ENCODE results near the gene EPB41L3. TPM values are rescaled to one million over a fixed set of nuclear protein-coding genes. Genes with fewer than 3 reads are reported as not detected.
"Not testable (repeated sequence)": the region's sequence is repeated elsewhere in the genome, so short reads cannot be mapped to it uniquely, and the experiment has no call there.

EPB41L3 gene
- total RNA-seq, 4 donors from 2014 or later: 97.3 to 403 (median 134) TPM

DNA sequence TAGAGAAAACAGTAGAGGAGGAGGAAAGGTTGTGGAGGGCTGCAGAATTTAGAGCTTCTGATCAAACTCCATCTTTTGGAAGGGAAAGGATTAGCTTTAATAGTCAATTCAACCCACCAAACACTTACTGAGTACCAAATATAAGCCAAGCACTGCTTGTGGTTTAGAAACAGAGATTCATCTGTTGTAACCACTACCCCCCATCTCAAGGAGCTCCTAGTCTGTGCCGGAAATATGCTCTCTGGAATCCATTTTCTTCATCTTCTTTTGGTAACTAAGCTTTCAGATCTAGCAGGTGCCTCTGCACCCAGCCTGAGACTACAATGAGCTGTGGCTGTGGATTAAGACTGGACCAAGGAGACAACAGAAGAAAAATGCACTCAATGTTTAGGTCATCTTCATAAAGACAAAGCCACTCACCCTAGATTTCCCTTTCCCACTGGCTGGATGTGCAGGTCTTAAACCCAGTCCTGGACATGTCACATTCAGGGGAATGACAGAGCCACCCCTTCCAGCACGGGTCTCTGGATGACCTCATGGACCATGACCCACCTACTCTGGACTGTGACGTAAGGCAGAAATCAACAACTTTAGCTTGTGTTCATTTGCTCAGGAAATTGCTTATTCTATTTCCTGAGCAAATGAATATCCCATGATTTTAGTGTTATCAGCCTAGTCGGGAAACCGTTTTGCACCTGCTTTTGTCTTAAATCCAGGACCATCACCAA is 52.9 kb downstream of the EPB41L3 start:
- Histone ChIP-seq H3K9me3 (no peaks in the 10 kb centered on the region), H3K36me3 (peaks cover 0 to 5% (median 0%) of the 10 kb centered on the region in 4 donors), H3K4me3 (no peak overlapping the region), H3K27me3 (no peaks in the 10 kb centered on the region), H3K4me1 (no peaks in the 10 kb centered on the region), H3K27ac (no peak overlapping the region)
- in situ Hi-C loops (cut with MboI; ENCODE audit: low pct_ligation_motif_present in 1 of 4, low pct_unique_long_range_greater_than_20kb in 1 of 4, low sequenced_read_pairs in 3 of 4) (no loop called here), intact Hi-C loops (cut with DNase I; ENCODE audit: low total_unique reads) (no loop called here)
- no peak for TF ChIP-seq POLR2AphosphoS5 (IDR thresholded peaks at IDR 0.05)
- TF ChIP-seq CTCF (IDR thresholded peaks at IDR 0.05): no peak
- no peak for TF ChIP-seq POLR2A (IDR thresholded peaks at IDR 0.05)
- no peak for TF ChIP-seq EP300 (IDR thresholded peaks at IDR 0.05; ENCODE audit: low read depth)
- 78 to 86% methylated on average over 4 to 5 of the region's 5 CpGs for WGBS, 2 donors (ENCODE audit: low coverage in 1 of 2)
- no peak for DNase-seq

DNA sequence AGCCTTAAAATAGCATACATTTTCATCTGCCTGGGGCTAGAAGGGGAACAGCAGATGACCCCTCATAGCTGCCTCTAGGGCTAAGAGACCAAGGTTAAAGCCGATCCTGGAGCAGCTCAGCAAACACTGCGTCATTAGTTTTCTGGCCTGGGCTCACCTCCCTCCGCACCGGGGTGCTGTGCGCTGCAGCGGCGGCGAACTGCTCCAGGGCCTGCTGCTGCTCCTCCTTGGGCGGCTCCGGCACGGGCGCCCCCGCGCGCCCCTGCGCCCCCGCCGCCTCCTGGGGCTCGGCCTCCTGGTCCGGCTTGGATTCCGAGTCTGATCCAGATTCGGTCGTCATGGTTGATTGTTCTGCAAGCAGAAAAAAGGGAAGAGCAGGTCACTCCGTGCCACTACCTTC is 55.0 kb downstream of the EPB41L3 start:
- Histone ChIP-seq H3K36me3 (peaks cover 0 to 5% (median 0%) of the 10 kb centered on the region in 4 donors), H3K4me1 (no peaks in the 10 kb centered on the region), H3K9me3 (no peaks in the 10 kb centered on the region), H3K27ac (peak overlapping the region in 3 of 4 donors; percentile 43 to 59 (median 51)), H3K27me3 (no peaks in the 10 kb centered on the region), H3K4me3 (no peak overlapping the region)
- TF ChIP-seq POLR2AphosphoS5 (IDR thresholded peaks at IDR 0.05) (no peak), EP300 (IDR thresholded peaks at IDR 0.05; ENCODE audit: low read depth) (no peak), POLR2A (IDR thresholded peaks at IDR 0.05) (no peak), CTCF (IDR thresholded peaks at IDR 0.05) (no peak)
- DNase-seq: no peak
- intact Hi-C loops (cut with DNase I; ENCODE audit: low total_unique reads) (no loop called here), in situ Hi-C loops (cut with MboI; ENCODE audit: low pct_ligation_motif_present in 1 of 4, low pct_unique_long_range_greater_than_20kb in 1 of 4, low sequenced_read_pairs in 3 of 4) (no loop called here)
- 91% methylated on average over 24 of the region's 24 CpGs; no CpG with 5 or more reads in 1 of the 2 donors for WGBS, 2 donors (ENCODE audit: low coverage in 1 of 2)

DNA sequence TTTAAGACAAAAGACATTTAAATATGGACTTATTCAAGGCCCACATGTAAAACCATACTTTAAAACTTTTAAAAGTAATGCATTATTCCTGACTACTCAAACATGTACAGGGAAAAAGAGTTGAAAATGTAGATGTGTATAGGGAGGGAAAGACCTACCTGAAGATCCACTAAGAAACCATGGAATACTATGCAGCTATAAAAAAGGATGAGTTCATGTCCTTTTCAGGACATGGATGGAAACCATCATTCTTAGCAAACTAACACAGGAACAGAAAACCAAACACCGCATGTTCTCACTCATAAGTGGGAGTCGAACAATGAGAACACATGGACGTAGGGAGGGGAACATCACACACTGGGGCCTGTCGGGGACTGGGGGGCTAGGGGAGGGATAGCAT is 55.8 kb downstream of the EPB41L3 start:
- intact Hi-C loops (cut with DNase I; ENCODE audit: low total_unique reads); in situ Hi-C loops (cut with MboI; ENCODE audit: low pct_ligation_motif_present in 1 of 4, low pct_unique_long_range_greater_than_20kb in 1 of 4, low sequenced_read_pairs in 3 of 4); H3K27me3 ChIP-seq; H3K4me1 ChIP-seq; H3K4me3 ChIP-seq; H3K36me3 ChIP-seq; DNase-seq; H3K9me3 ChIP-seq: not testable (repeated sequence)
- WGBS, 2 donors (ENCODE audit: low coverage in 1 of 2): 90 to 100% methylated on average over 2 to 4 of the region's 4 CpGs
- peak overlapping the region in 3 of 4 donors; percentile 43 to 59 (median 51) for H3K27ac ChIP-seq

DNA sequence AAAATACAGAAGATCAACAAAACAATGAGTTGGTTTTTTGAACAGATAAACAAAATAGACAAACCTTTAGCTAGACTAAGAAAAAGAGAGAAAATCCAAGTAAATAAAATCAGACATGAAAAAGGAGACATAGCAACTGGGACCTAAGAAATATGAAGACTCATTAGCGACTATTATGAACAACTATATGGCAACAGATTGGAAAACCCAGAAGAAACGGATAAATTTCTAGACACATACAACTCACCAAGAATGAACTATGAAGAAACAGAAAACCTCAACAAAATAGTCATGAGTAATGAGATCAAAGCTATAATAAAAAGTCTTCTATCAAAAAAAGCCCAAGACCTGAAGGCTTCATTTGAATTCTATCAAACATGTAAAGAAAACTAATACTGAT is 59.3 kb downstream of the EPB41L3 start:
- Histone ChIP-seq H3K27ac (peak overlapping the region in 2 of 4 donors; percentile 13 to 66), H3K4me3 (no peak overlapping the region), H3K27me3 (no peaks in the 10 kb centered on the region), H3K36me3 (peaks cover 0 to 5% (median 0%) of the 10 kb centered on the region in 4 donors), H3K4me1 (peaks cover 0 to 3% (median 0%) of the 10 kb centered on the region in 4 donors), H3K9me3 (no peaks in the 10 kb centered on the region)
- intact Hi-C loops (cut with DNase I; ENCODE audit: low total_unique reads): no loop called here
- TF ChIP-seq POLR2AphosphoS5 (IDR thresholded peaks at IDR 0.05) (no peak), POLR2A (IDR thresholded peaks at IDR 0.05) (no peak), EP300 (IDR thresholded peaks at IDR 0.05; ENCODE audit: low read depth) (no peak), CTCF (IDR thresholded peaks at IDR 0.05) (no peak)
- DNase-seq: no peak
- 89 to 100% methylated on average over 2 of the region's 2 CpGs for WGBS, 2 donors (ENCODE audit: low coverage in 1 of 2)
- in situ Hi-C loops (cut with MboI; ENCODE audit: low pct_ligation_motif_present in 1 of 4, low pct_unique_long_range_greater_than_20kb in 1 of 4, low sequenced_read_pairs in 3 of 4): no loop called here
